Lower leg skin (tissue), 3 donors: ENCODE measurements around the gene GRAMD4.

ENCODE experiments used
- POLR2A ChIP-seq, 2 donors: fragments of 450-650 bp; IDR thresholded peaks; one replicate each; pipeline ENCODE4 v1.6.1; 2016 to 2017; ENCODE audit warnings: antibody characterized with exemption in 2 of 2, mild to moderate bottlenecking in 1 of 2, moderate library complexity in 1 of 2
- TF ChIP-seq, protein P1 (sequence below), 3 donors: fragments of 450-650 bp; IDR thresholded peaks; one replicate each; pipeline ENCODE4 v1.5.1; 2016; ENCODE audit warnings: antibody characterized with exemption in 3 of 3, mild to moderate bottlenecking in 3 of 3, moderate library complexity in 2 of 3

DNA sequence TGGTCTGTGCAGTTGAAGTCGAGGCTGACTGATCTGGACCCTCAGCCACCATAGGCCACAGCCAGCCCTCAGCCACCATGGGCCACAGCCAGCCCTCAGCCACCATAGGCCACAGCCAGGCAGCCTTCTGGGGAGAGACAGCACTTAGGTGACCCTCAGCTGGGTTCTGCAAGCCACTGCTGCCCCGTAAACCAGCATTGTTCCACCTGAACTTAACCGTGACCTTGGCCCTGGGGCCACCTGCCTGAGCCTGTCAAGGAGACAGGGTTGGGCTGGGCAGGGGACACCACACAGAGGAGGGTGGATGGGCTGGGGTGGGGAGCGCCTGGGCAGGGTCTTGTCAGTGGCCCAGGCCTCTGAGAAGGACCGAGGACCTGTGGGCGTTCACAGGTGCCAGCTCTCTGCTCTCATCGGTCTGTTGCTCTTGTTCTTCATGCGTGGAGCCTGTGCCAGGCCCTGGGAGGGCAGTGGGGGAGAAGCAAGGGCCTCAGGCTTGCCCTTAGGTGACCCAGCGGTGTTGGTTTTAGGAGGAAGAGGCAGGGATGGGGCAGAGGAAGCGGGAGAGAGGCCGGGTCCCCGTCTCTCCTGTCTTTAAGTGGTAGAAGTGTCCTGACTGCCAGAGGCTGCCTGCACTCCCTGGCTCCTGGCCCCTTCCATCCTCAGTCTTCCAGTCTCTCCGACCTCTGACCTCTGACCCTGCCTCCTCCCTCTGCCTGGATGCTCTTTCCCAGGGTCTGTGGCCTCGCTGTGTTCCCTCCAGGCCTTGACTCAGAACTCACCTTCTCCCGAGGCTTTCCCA is 36.9 kb downstream of the GRAMD4 start:
- TF ChIP-seq, protein P1, sequence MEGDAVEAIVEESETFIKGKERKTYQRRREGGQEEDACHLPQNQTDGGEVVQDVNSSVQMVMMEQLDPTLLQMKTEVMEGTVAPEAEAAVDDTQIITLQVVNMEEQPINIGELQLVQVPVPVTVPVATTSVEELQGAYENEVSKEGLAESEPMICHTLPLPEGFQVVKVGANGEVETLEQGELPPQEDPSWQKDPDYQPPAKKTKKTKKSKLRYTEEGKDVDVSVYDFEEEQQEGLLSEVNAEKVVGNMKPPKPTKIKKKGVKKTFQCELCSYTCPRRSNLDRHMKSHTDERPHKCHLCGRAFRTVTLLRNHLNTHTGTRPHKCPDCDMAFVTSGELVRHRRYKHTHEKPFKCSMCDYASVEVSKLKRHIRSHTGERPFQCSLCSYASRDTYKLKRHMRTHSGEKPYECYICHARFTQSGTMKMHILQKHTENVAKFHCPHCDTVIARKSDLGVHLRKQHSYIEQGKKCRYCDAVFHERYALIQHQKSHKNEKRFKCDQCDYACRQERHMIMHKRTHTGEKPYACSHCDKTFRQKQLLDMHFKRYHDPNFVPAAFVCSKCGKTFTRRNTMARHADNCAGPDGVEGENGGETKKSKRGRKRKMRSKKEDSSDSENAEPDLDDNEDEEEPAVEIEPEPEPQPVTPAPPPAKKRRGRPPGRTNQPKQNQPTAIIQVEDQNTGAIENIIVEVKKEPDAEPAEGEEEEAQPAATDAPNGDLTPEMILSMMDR (IDR thresholded peaks at IDR 0.05) = no peak
- no peak for TF ChIP-seq POLR2A (IDR thresholded peaks at IDR 0.05)
